Aortic smooth muscle cell (primary cell): ENCODE data around the gene NCDN. TPM values are rescaled to one million over a fixed set of nuclear protein-coding genes. Genes with fewer than 3 reads are reported as not detected.

Source experiments
- total RNA-seq: library from RNA; depleted of rRNA; stranded (reverse); fragments of >200 nt; gene quantifications from 2 replicates; pipeline ENCODE4 v1.2.3, GENCODE V29; 2014

The NCDN gene, protein sequence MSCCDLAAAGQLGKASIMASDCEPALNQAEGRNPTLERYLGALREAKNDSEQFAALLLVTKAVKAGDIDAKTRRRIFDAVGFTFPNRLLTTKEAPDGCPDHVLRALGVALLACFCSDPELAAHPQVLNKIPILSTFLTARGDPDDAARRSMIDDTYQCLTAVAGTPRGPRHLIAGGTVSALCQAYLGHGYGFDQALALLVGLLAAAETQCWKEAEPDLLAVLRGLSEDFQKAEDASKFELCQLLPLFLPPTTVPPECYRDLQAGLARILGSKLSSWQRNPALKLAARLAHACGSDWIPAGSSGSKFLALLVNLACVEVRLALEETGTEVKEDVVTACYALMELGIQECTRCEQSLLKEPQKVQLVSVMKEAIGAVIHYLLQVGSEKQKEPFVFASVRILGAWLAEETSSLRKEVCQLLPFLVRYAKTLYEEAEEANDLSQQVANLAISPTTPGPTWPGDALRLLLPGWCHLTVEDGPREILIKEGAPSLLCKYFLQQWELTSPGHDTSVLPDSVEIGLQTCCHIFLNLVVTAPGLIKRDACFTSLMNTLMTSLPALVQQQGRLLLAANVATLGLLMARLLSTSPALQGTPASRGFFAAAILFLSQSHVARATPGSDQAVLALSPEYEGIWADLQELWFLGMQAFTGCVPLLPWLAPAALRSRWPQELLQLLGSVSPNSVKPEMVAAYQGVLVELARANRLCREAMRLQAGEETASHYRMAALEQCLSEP
- 22.7 and 23.3 TPM in 2 replicates for total RNA-seq

DNA sequence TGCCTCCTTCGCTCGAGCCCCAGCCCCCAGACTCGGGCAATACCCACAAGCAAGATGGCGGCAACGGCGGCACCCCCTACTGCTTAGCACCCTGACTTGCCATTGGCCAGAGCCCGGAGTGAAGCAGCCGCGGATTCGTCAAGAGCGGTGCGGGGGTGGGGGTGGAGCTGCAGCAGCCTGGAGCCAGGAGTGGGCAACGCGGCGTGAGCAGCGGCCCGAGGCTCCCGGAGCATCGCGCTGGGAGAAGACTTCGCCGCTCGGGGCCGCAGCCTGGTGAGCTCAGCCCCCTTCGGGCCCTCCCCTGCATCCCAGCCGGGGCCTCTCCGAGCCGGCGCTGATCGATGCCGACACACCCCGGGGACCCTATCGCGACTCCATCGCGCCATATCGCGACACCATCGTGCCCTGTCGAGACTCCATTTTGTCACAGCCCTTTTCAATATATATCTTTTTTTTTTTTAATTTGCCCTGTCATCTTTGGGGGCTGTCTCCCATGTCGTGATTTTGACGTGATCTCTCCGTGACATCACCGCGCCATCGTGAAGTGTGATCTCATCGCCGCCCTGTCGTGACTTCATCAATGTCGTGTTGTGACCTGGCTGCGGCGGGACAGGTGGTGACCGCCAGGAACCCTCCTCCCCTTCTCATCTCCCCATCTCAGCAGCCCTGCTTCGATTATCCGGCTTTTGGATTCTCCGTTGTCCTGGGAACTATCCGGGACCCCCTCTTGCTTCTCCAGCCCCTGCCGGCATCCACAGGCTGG lies at the start of gene NCDN:
NCDN (plus strand) TSS at position 189 of the 763 bp plus-strand sequence; CDS start at position 581, 392 bp downstream.

DNA sequence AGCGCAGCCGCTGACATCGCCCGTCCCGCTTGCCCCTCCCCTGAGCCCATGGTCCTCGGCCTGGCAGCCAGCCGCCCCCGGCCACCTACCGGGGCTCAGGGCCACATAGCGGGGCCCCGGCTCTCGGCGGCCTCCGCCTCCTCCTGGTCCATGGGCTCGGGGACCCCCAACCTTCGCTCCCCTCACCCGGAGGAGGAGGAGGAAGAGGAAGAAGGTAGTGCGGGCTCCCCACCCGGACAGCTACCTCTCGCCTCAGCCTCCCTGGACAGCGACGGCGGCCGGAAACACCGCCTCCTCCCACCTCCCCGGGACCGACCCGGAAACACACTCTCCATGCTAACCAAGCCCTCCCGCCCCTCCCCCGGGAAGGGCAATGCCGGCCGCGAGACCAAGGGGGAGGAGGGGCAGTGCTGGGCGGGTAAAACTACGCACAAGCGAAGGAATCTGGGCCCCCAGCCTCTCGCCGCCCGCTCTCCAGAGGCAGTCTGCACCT lies 435 bp upstream of the NCDN start, which contains the start of gene KIAA0319L:
KIAA0319L (minus strand) TSS at position 286 of the 493 bp plus-strand sequence. CDS start 2,912 bp downstream, outside the sequence.

DNA sequence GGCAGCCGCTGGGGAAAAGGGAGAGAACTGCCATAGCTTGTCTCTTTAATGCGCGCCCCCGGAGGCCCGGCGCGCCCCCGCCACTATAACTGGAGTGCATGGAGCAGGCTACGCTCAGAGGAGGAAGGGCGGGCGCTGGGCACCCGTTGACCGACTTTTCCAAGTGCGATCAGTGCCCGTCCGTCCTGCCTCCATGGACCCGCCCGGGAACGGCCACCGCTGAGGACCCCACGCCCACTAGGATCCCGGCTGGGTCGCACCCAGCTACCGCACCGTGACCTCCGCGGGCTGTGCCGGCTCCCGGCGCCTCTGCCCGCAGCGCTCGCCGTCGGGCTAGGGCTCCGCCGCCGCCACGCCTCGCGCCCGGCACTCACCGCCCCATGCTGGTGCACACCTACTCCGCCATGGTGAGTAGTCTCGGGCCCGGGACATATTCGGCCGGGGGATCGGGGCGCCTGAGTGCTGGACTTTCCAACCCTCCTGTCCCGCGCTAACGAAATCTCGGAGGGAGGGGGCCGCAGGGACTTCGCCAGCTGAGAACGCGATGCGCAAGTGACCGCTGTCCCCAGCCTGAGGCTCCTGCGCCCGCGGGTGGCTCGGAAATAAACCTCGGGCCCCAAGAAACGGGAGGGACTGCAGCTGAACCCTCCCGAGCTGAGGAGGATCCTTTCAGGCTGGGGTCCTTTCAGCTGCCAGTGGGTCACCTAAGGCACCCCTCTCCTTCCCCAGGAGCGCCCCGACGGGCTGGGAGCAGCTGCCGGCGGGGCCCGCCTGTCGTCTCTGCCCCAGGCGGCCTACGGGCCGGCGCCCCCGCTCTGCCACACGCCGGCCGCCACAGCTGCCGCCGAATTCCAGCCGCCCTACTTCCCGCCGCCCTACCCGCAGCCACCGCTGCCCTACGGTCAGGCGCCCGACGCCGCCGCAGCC lies 15.9 kb downstream of the NCDN start, which contains the start of gene TFAP2E:
TFAP2E (plus strand) TSS at position 117 of the 927 bp plus-strand sequence; CDS start at position 381, 264 bp downstream.

Other genes starting within 250 kb of the NCDN start
- 34.7 and 40.5 TPM in 2 replicates for gene KIAA0319L, start 396 bp upstream of the NCDN start, total RNA-seq
- gene TFAP2E, start 15.5 kb downstream of the NCDN start, total RNA-seq, result 0.13 TPM in 1 of 2 replicates, not detected in the other
- 18.5 and 20.6 TPM in 2 replicates for gene PSMB2, start 83.7 kb downstream of the NCDN start, total RNA-seq
- 25.6 and 26.7 TPM in 2 replicates for gene C1orf216, start 161.1 kb downstream of the NCDN start, total RNA-seq
- gene CLSPN, start 212.2 kb downstream of the NCDN start, total RNA-seq, result 12.0 and 23.1 TPM in 2 replicates